ENCODE results near the gene PHF21B. TPM values are rescaled to one million over a fixed set of nuclear protein-coding genes. Genes with fewer than 3 reads are reported as not detected.

Gene PHF21B
- total and polyA plus RNA-seq, 2 donors (not counting 3 experiments of a cell fraction or from before 2014, with no cell fraction given) = not detected

GRCh38 chr22:45058622-45058912 is 48.8 kb upstream of the PHF21B start:
- TF ChIP-seq FOS (IDR thresholded peaks at IDR 0.05; ENCODE audit: borderline replicate concordance, insufficient read depth, low read length) = no peak
- TF ChIP-seq POLR2AphosphoS5 (IDR thresholded peaks at IDR 0.05; ENCODE audit: insufficient read depth, low read depth, low read length) = no peak
- no peak for TF ChIP-seq CTCF (IDR thresholded peaks at IDR 0.05; ENCODE audit: extremely low read depth in 1 of 2, insufficient read depth in 1 of 2, low read depth in 1 of 2, low read length in 2 of 2)
- TF ChIP-seq MYC (IDR thresholded peaks at IDR 0.05; ENCODE audit: low read depth, low read length) = no peak
- TF ChIP-seq GATA2 (IDR thresholded peaks at IDR 0.05; ENCODE audit: insufficient read depth, insufficient read length, low read depth, low read length) = no peak
- TF ChIP-seq EZH2 (IDR thresholded peaks at IDR 0.05; ENCODE audit: borderline replicate concordance, low read depth, low read length, severe bottlenecking) = no peak
- no peak for TF ChIP-seq POLR2A (IDR thresholded peaks at IDR 0.05; ENCODE audit: low read depth, low read length)
- no peak for TF ChIP-seq MAX (IDR thresholded peaks at IDR 0.05; ENCODE audit: insufficient read depth, insufficient read length)
- TF ChIP-seq JUN (IDR thresholded peaks at IDR 0.05; ENCODE audit: borderline replicate concordance, insufficient read depth, insufficient read length, low read depth) = no peak
- Histone ChIP-seq H3K9me1 (replicated peaks; ENCODE audit: control insufficient read depth, extremely low read depth, insufficient read depth, low read length) (no peaks in the 10 kb centered on the region), H3K9me3 (replicated peaks; ENCODE audit: control insufficient read depth, insufficient read depth, low read length) (no peaks in the 10 kb centered on the region), H3K36me3 (ENCODE audit: control insufficient read depth in 2 of 2, extremely low read depth in 1 of 2, insufficient read depth in 2 of 2, low read length in 2 of 2) (no peaks in the 10 kb centered on the region), H3K4me3 (replicated peaks in 1 of 3; ENCODE audit: insufficient read depth in 1 of 3, low read depth in 1 of 3, low read length in 3 of 3) (no peak overlapping the region), H2AFZ (ENCODE audit: low read depth, low read length) (no peak overlapping the region), H4K20me1 (replicated peaks; ENCODE audit: control insufficient read depth, extremely low read depth, insufficient read depth, low read length) (no peaks in the 10 kb centered on the region), H3K27me3 (ENCODE audit: control insufficient read depth in 2 of 2, insufficient read depth in 2 of 2, low read length in 2 of 2) (no peaks in the 10 kb centered on the region), H3K9ac (replicated peaks; ENCODE audit: extremely low read depth, insufficient read depth, low read length) (no peak overlapping the region), H3K4me2 (ENCODE audit: insufficient read depth, low read length) (no peak overlapping the region), H3K79me2 (ENCODE audit: control insufficient read depth, insufficient read depth, low read length) (no peaks in the 10 kb centered on the region), H3K27ac (ENCODE audit: insufficient read depth, low read depth, low read length) (no peak overlapping the region), H3K4me1 (ENCODE audit: control insufficient read depth, extremely low read depth, insufficient read depth, low read length) (no peaks in the 10 kb centered on the region)
- ChIA-PET CTCF (no interaction called here), POLR2A (no interaction called here)
- BruUV-seq (replicated peaks) = no TSS peak
- no peak for DNase-seq (ENCODE audit: low read depth, low spot score)
- dilution Hi-C loops (cut with MboI; ENCODE audit: extremely low pct_ligation_motif_present, low sequenced_read_pairs) (no loop called here), intact Hi-C loops (cut with micrococcal nuclease) (no loop called here)
- no peak for FAIRE-seq
